Measurements from ENCODE around the gene PAQR5. TPM values are rescaled to one million over a fixed set of nuclear protein-coding genes. Genes with fewer than 3 reads are reported as not detected.

Gene PAQR5
- total RNA-seq, 2 donors from 2014 or later: 36.3 to 71.1 TPM

DNA sequence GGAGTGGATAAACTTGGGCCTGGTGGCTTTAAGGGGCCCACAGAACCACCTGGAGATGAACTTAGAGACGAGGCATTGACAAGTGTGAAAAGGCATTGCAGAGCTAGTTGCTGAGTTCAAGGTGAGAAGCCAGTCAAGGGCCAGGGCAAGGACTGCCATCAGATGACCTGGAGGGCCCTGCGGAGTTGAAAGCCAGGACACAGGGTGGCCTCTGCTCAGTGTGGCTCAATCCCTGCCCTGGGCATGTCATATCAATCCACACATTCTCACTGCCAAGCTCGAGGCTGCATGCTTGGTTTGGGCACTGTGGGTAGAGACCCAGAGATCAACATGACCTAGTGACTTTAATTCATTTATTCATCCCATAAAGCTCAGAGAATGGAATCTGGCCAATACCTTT lies 9.2 kb downstream of the PAQR5 start:
- H3K27ac ChIP-seq: no peak overlapping the region
- intact Hi-C loops (cut with DNase I): no loop called here
- no peaks in the 10 kb centered on the region for H3K4me1 ChIP-seq
- no peaks in the 10 kb centered on the region for H3K9me3 ChIP-seq
- no peak for TF ChIP-seq CTCF (IDR thresholded peaks at IDR 0.05)
- no peak overlapping the region for H3K9ac ChIP-seq (ENCODE audit: low read depth in 2 of 2, low read length in 2 of 2)
- no peak for DNase-seq
- no peaks in the 10 kb centered on the region for H3K36me3 ChIP-seq
- no peaks in the 10 kb centered on the region for H3K27me3 ChIP-seq
- no peak overlapping the region for H3K4me3 ChIP-seq

DNA sequence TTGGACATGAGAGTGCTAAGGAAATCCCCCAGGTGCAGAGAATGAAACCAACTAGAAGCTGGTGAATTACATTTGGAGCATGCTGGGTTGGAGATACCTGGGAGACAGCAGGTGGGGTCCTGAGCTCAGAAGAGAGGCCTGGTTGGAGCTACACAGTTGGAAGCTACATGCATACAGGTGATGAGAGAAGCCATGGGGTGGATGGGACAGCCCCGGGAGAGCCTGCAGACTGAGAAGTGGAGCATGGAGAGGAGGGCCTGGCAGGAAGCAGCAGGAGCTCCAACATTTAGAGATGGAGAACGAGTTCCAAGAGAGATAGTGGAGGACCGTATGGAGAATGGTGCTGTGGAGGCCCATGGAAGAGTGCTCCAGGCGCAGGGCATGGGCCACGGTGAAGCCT lies 10.2 kb downstream of the PAQR5 start:
- no peaks in the 10 kb centered on the region for H3K4me1 ChIP-seq
- H3K27ac ChIP-seq: no peak overlapping the region
- DNase-seq: no peak
- intact Hi-C loops (cut with DNase I): no loop called here
- no peaks in the 10 kb centered on the region for H3K36me3 ChIP-seq
- no peaks in the 10 kb centered on the region for H3K9me3 ChIP-seq
- no peak for TF ChIP-seq CTCF (IDR thresholded peaks at IDR 0.05)
- H3K4me3 ChIP-seq: no peak overlapping the region
- H3K9ac ChIP-seq (ENCODE audit: low read depth in 2 of 2, low read length in 2 of 2): no peak overlapping the region
- no peaks in the 10 kb centered on the region for H3K27me3 ChIP-seq

GRCh38 chr15:69311319-69311721 lies 12.6 kb downstream of the PAQR5 start:
- Histone ChIP-seq H3K27me3 (no peaks in the 10 kb centered on the region), H3K9ac (ENCODE audit: low read depth in 2 of 2, low read length in 2 of 2) (no peak overlapping the region), H3K27ac (no peak overlapping the region), H3K36me3 (no peaks in the 10 kb centered on the region), H3K4me1 (no peaks in the 10 kb centered on the region), H3K4me3 (no peak overlapping the region), H3K9me3 (no peaks in the 10 kb centered on the region)
- TF ChIP-seq CTCF (IDR thresholded peaks at IDR 0.05): no peak
- intact Hi-C loops (cut with DNase I): no loop called here
- no peak for DNase-seq

DNA sequence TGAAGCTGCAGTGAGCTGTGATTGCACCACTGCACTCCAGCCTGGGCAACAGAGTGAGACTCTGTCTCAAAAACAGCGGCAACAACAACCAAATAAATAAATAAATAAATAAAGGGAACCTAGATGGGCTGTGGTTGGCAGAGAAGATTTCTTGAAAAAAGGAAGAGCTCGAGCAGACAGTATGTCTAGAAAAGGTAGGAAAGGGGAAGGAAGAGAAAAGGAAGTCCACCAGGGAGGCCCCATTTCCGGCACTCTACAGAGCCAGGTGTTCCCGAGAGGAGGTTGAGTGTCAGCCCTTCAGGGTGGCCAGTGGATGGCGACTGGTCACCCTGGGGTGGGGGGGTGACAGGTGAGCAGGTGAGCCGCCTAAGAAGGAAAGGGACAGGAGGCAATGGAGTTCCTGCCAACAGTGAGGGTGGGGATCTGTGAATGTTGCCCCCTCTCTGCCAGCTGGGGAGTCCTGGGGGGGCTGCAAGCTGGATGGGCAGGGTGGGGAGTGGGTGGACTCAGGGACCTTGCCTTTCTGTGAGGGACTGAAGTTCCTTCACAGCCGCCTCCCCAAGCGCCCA lies 14.8 kb downstream of the PAQR5 start:
- Histone ChIP-seq H3K4me3 (no peak overlapping the region), H3K4me1 (no peaks in the 10 kb centered on the region), H3K9me3 (no peaks in the 10 kb centered on the region), H3K27ac (peak overlapping the region; percentile 84), H3K27me3 (no peaks in the 10 kb centered on the region), H3K36me3 (no peaks in the 10 kb centered on the region), H3K9ac (ENCODE audit: low read depth in 2 of 2, low read length in 2 of 2) (peak overlapping the region; percentile 14 to 81)
- no peak for DNase-seq
- no peak for TF ChIP-seq CTCF (IDR thresholded peaks at IDR 0.05)
- intact Hi-C loops (cut with DNase I): no loop called here

- Histone ChIP-seq H3K36me3 (no peaks in the 10 kb centered on the region), H3K9me3 (no peaks in the 10 kb centered on the region), H3K9ac (ENCODE audit: low read depth in 2 of 2, low read length in 2 of 2) (peak overlapping the region in 1 of 2 donors; percentile 81), H3K4me1 (no peaks in the 10 kb centered on the region), H3K27ac (peak overlapping the region; percentile 84), H3K4me3 (no peak overlapping the region), H3K27me3 (no peaks in the 10 kb centered on the region)
- peak; percentile 77 for DNase-seq
- no peak for TF ChIP-seq CTCF (IDR thresholded peaks at IDR 0.05)
- intact Hi-C loops (cut with DNase I): no loop called here
Observed at GRCh38 chr15:69314131-69314530, 15.4 kb downstream of the PAQR5 start.

Data from colonic mucosa (tissue), 4 donors.